ENCODE measurements around the gene MCEE.

- TF ChIP-seq, protein P1, sequence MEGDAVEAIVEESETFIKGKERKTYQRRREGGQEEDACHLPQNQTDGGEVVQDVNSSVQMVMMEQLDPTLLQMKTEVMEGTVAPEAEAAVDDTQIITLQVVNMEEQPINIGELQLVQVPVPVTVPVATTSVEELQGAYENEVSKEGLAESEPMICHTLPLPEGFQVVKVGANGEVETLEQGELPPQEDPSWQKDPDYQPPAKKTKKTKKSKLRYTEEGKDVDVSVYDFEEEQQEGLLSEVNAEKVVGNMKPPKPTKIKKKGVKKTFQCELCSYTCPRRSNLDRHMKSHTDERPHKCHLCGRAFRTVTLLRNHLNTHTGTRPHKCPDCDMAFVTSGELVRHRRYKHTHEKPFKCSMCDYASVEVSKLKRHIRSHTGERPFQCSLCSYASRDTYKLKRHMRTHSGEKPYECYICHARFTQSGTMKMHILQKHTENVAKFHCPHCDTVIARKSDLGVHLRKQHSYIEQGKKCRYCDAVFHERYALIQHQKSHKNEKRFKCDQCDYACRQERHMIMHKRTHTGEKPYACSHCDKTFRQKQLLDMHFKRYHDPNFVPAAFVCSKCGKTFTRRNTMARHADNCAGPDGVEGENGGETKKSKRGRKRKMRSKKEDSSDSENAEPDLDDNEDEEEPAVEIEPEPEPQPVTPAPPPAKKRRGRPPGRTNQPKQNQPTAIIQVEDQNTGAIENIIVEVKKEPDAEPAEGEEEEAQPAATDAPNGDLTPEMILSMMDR (conservative IDR thresholded peaks at IDR 0.05; ENCODE audit: low read depth, low read length): no peak
- TF ChIP-seq EZH2 (IDR thresholded peaks at IDR 0.05; ENCODE audit: borderline replicate concordance, low read depth, low read length, poor library complexity, severe bottlenecking): no peak
Measured at GRCh38 chr2:71153585-71154224, 23.7 kb upstream of the MCEE start.
